Cardiac muscle cell (in vitro differentiated cells and primary cell): ENCODE data around the gene PRKCB. TPM values are rescaled to one million over a fixed set of nuclear protein-coding genes. Genes with fewer than 3 reads are reported as not detected.

ENCODE experiments used
- DNase-seq, 2 donors: peaks; one replicate each; pipeline versions ENCODE4 v3.0.0 to v3.0.0-alpha.2; 2010 to 2017; ENCODE audit warnings: low read depth in 1 of 2, low spot score in 1 of 2
- H3K27ac ChIP-seq: fragments of 200-600 bp; sonication (generic); 2 replicates; pipeline ENCODE4 v1.5.1; 2016
- H3K27me3 ChIP-seq: fragments of 200-600 bp; sonication (generic); 2 replicates; pipeline ENCODE4 v1.6.0; 2016; ENCODE audit warnings: control low read depth
- H3K36me3 ChIP-seq: fragments of 200-600 bp; sonication (generic); 2 replicates; pipeline ENCODE4 v1.5.1; 2016; ENCODE audit warnings: control low read depth
- H3K4me1 ChIP-seq: fragments of 200-600 bp; sonication (generic); 2 replicates; pipeline ENCODE4 v1.8.1; 2017; ENCODE audit warnings: low read depth, mild to moderate bottlenecking, mixed run types
- H3K4me3 ChIP-seq: fragments of 200-600 bp; sonication (generic); 2 replicates; pipeline ENCODE4 v1.5.1; 2016; ENCODE audit warnings: mild to moderate bottlenecking
- H3K9me3 ChIP-seq: fragments of 200-600 bp; sonication (generic); 2 replicates; pipeline ENCODE4 v1.5.1; 2017; ENCODE audit warnings: low read depth, mild to moderate bottlenecking, control low read depth
- CTCF ChIP-seq: IDR thresholded peaks from 2 replicates; pipeline ENCODE4 v1.5.1; 2012; ENCODE audit warnings: low read depth, mild to moderate bottlenecking, low read length
- polyA plus RNA-seq: library from polyadenylated mRNA; unstranded; fragments of >200 nt; fragmentation: Nextera tagmentation; extraction: Ambion mirVana; gene quantifications from 2 replicates; pipeline ENCODE4 v1.2.1, GENCODE V29; 2016
- total RNA-seq: library from RNA; depleted of rRNA; stranded (reverse); fragments of >200 nt; gene quantifications from 2 replicates; pipeline ENCODE4 v1.2.3, GENCODE V29; 2016

The PRKCB gene
- total and polyA plus RNA-seq, 2 experiments from 2014 or later: 0.66 to 1.5 TPM

GRCh38 chr16:23821875-23822688 is 13.7 kb upstream of the PRKCB start:
- TF ChIP-seq CTCF: no peak
- Histone ChIP-seq H3K4me3 (no peak overlapping the region), H3K27me3 (peaks cover 13% of the 10 kb centered on the region), H3K36me3 (no peaks in the 10 kb centered on the region), H3K4me1 (no peaks in the 10 kb centered on the region), H3K27ac (no peak overlapping the region), H3K9me3 (no peaks in the 10 kb centered on the region)
- DNase-seq: no peak

GRCh38 chr16:23823475-23824384 is 12.1 kb upstream of the PRKCB start:
- Histone ChIP-seq H3K36me3 (no peaks in the 10 kb centered on the region), H3K27ac (no peak overlapping the region), H3K4me3 (no peak overlapping the region), H3K4me1 (no peaks in the 10 kb centered on the region), H3K9me3 (no peaks in the 10 kb centered on the region), H3K27me3 (peaks cover 4% of the 10 kb centered on the region)
- no peak for TF ChIP-seq CTCF
- DNase-seq: no peak

- Histone ChIP-seq H3K27ac (no peak overlapping the region), H3K27me3 (no peaks in the 10 kb centered on the region), H3K4me3 (no peak overlapping the region), H3K9me3 (no peaks in the 10 kb centered on the region), H3K36me3 (no peaks in the 10 kb centered on the region), H3K4me1 (no peaks in the 10 kb centered on the region)
- no peak for TF ChIP-seq CTCF
- no peak for DNase-seq
Observed at GRCh38 chr16:23824909-23825308, 10.9 kb upstream of the PRKCB start.

DNA sequence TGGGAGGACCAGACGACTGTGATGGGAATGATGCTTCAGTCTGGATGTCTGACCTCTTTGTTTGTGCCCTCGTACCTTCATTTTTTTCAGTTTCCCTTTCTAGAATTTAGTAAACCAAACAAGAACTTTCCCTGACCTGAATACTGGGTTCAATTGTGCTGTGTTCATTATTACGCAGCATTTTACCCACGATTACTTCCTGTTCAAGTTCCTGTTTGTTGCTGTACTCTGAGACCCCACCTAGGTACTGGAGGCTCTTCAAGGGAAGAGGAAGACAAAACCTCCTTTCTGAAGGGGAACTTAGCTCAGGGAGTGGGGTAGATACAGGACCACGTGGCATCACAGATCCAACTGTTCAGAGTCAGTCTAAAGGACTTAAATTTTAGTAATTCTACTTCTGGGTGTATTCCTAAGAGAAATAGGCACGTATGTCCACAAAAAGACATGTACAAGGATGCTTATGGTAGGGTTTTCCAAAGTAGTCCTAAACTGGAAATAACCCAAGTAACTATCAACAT is 9.2 kb upstream of the PRKCB start:
- Histone ChIP-seq H3K27ac (no peak overlapping the region), H3K4me1 (no peaks in the 10 kb centered on the region), H3K36me3 (no peaks in the 10 kb centered on the region), H3K27me3 (no peaks in the 10 kb centered on the region), H3K4me3 (no peak overlapping the region), H3K9me3 (no peaks in the 10 kb centered on the region)
- no peak for DNase-seq
- TF ChIP-seq CTCF: no peak

GRCh38 chr16:23827057-23827456 is 8.7 kb upstream of the PRKCB start:
- Histone ChIP-seq H3K36me3 (no peaks in the 10 kb centered on the region), H3K27ac (no peak overlapping the region), H3K27me3 (no peaks in the 10 kb centered on the region), H3K4me1 (no peaks in the 10 kb centered on the region), H3K9me3 (no peaks in the 10 kb centered on the region), H3K4me3 (no peak overlapping the region)
- no peak for DNase-seq
- no peak for TF ChIP-seq CTCF
